GM23338 (cell line): ENCODE measurements around the gene PAM16. TPM values are rescaled to one million over a fixed set of nuclear protein-coding genes. Genes with fewer than 3 reads are reported as not detected.
A peak's percentile ranks its signal among the peaks of the same experiment; 100 is the strongest.

Experiments
- ATAC-seq: fragments of 200-7000 bp; cut with Tn5 transposase; 3 replicates; pipeline ENCODE4 v1.9.1; 2020
- DNase-seq: peaks from one replicate; pipeline ENCODE4 v3.0.0-alpha.2; 2015; ENCODE audit warnings: low spot score
- H2AFZ ChIP-seq: fragments of 200-600 bp; sonication (generic); 2 replicates; pipeline ENCODE4 v1.8.0; 2016; ENCODE audit warnings: antibody characterized with exemption, mild to moderate bottlenecking, moderate library complexity
- H3F3A ChIP-seq: fragments of 200-600 bp; sonication (generic); replicated peaks from 2 replicates; pipeline ENCODE4 v1.8.0; 2017; ENCODE audit warnings: antibody characterized with exemption, mixed run types, low read depth
- H3K27ac ChIP-seq: fragments of 200-600 bp; sonication (generic); 2 replicates; pipeline ENCODE4 v1.6.1; 2016; ENCODE audit warnings: low read depth
- H3K27me3 ChIP-seq: fragments of 200-600 bp; sonication (generic); 2 replicates; pipeline ENCODE4 v1.8.0; 2016; ENCODE audit warnings: mild to moderate bottlenecking, mixed run types, moderate library complexity; ENCODE audit not compliant: insufficient read depth
- H3K36me3 ChIP-seq: fragments of 200-600 bp; sonication (generic); 2 replicates; pipeline ENCODE4 v1.8.0; 2016; ENCODE audit warnings: mild to moderate bottlenecking; ENCODE audit not compliant: insufficient read depth
- H3K4me1 ChIP-seq: fragments of 200-600 bp; sonication (generic); 2 replicates; pipeline ENCODE4 v1.8.0; 2016; ENCODE audit warnings: mild to moderate bottlenecking, moderate library complexity; ENCODE audit not compliant: insufficient read depth
- H3K4me2 ChIP-seq: fragments of 200-600 bp; sonication (generic); 2 replicates; pipeline ENCODE4 v1.7.1; 2017; ENCODE audit warnings: mixed run types
- H3K4me3 ChIP-seq: fragments of 200-600 bp; sonication (generic); 2 replicates; pipeline ENCODE4 v1.6.1; 2016; ENCODE audit warnings: mixed run types
- H3K79me2 ChIP-seq: fragments of 200-600 bp; sonication (generic); replicated peaks from 2 replicates; pipeline ENCODE4 v1.8.0; 2017; ENCODE audit warnings: mild to moderate bottlenecking; ENCODE audit not compliant: insufficient read depth
- H3K9me2 ChIP-seq: fragments of 200-600 bp; sonication (generic); 2 replicates; pipeline ENCODE4 v1.8.0; 2017; ENCODE audit not compliant: insufficient read depth
- H4K20me1 ChIP-seq: fragments of 200-600 bp; sonication (generic); replicated peaks from 2 replicates; pipeline ENCODE4 v1.8.0; 2017; ENCODE audit warnings: mild to moderate bottlenecking; ENCODE audit not compliant: insufficient read depth
- H3K27ac Mint-ChIP-seq: 2 replicates; pipeline ENCODE4 v1.8.0; 2020; ENCODE audit warnings: inconsistent platforms, mild to moderate bottlenecking, moderate library complexity, mixed read lengths
- H3K27me3 Mint-ChIP-seq: 3 replicates; pipeline ENCODE4 v1.8.0; 2022; ENCODE audit warnings: low read depth, mild to moderate bottlenecking, moderate library complexity, mixed read lengths, inconsistent platforms; ENCODE audit not compliant: insufficient read depth, poor library complexity
- H3K36me3 Mint-ChIP-seq: 3 replicates; pipeline ENCODE4 v1.8.0; 2021; ENCODE audit warnings: low read depth, mild to moderate bottlenecking, inconsistent platforms, moderate library complexity, mixed read lengths
- H3K4me1 Mint-ChIP-seq: 3 replicates; pipeline ENCODE4 v1.8.0; 2020; ENCODE audit warnings: mild to moderate bottlenecking, inconsistent platforms, mixed read lengths
- H3K4me3 Mint-ChIP-seq: 3 replicates; pipeline ENCODE4 v1.8.0; 2021; ENCODE audit warnings: moderate library complexity, mild to moderate bottlenecking, inconsistent platforms, mixed read lengths
- H3K9me3 Mint-ChIP-seq: 3 replicates; pipeline ENCODE4 v1.8.0; 2020; ENCODE audit warnings: moderate library complexity, mild to moderate bottlenecking, inconsistent platforms, mixed read lengths
- CREB1 ChIP-seq: fragments of 250-450 bp; sonication (Bioruptor Pico); IDR thresholded peaks from 2 replicates; pipeline ENCODE4 v1.5.0; 2020; ENCODE audit warnings: low read depth, mild to moderate bottlenecking, moderate library complexity
- EZH2 ChIP-seq: fragments of 200-600 bp; sonication (generic); IDR thresholded peaks from one replicate; pipeline ENCODE4 v1.8.0; 2017; ENCODE audit warnings: antibody characterized with exemption, mild to moderate bottlenecking, low read depth; ENCODE audit not compliant: unreplicated experiment
- EZH2phosphoT487 ChIP-seq: fragments of 200-600 bp; sonication (generic); IDR thresholded peaks from one replicate; pipeline ENCODE4 v1.8.1; 2018; ENCODE audit warnings: antibody characterized with exemption; ENCODE audit not compliant: unreplicated experiment
- JUNB ChIP-seq: IDR thresholded peaks from one replicate; pipeline ENCODE4 v1.6.1; 2016; ENCODE audit warnings: antibody characterized with exemption; ENCODE audit not compliant: unreplicated experiment
- STAT1 ChIP-seq: IDR thresholded peaks from one replicate; pipeline ENCODE4 v1.6.1; 2016; ENCODE audit warnings: antibody characterized with exemption; ENCODE audit not compliant: unreplicated experiment
- ZNF114 ChIP-seq: fragments of 250-450 bp; sonication (Bioruptor Pico); IDR thresholded peaks from 2 replicates; pipeline ENCODE4 v1.5.0; 2020; ENCODE audit warnings: mild to moderate bottlenecking, moderate library complexity
- ZNF331 ChIP-seq: fragments of 250-450 bp; sonication (Bioruptor Pico); IDR thresholded peaks from 2 replicates; pipeline ENCODE4 v1.5.0; 2020; ENCODE audit warnings: low read depth, mild to moderate bottlenecking, moderate library complexity
- polyA plus RNA-seq: library from polyadenylated mRNA; unstranded; fragments of >200 nt; fragmentation: Nextera tagmentation; extraction: Ambion mirVana; gene quantifications from 2 replicates; pipeline ENCODE4 v1.2.1, GENCODE V29; 2016
- total RNA-seq: library from RNA; depleted of rRNA; stranded (reverse); fragments of >200 nt; shearing (Covaris generic); gene quantifications from 2 replicates; pipeline ENCODE4 v1.2.3, GENCODE V29; 2014
- TF ChIP-seq, protein P1 (sequence below): fragments of 250-450 bp; sonication (Bioruptor Pico); IDR thresholded peaks from 2 replicates; pipeline ENCODE4 v1.5.0; 2020; ENCODE audit warnings: mild to moderate bottlenecking, moderate library complexity

The PAM16 gene
- total and polyA plus RNA-seq, 2 experiments from 2014 or later, result 84.1 to 283 TPM

GRCh38 chr16:4351880-4352279, 759 bp upstream of the PAM16 start:
- H4K20me1 ChIP-seq, result peaks cover 17% of the 10 kb centered on the region; the same call in 1 of the 2 replicates
- H3K27me3 ChIP-seq, result no peaks in the 10 kb centered on the region
- no peak overlapping the region for H3K4me3 ChIP-seq
- no peaks in the 10 kb centered on the region; the same call in 1 of the 2 replicates for H3K36me3 ChIP-seq
- peak overlapping the region; percentile 28; the same call in 1 of the 2 replicates for H3K4me2 ChIP-seq
- H3K9me2 ChIP-seq, result no peaks in the 10 kb centered on the region
- peaks cover 12% of the 10 kb centered on the region; the same call in 2 of the 3 replicates for H3K4me1 Mint-ChIP-seq
- no peaks in the 10 kb centered on the region; the same call in 1 of the 3 replicates for H3K9me3 Mint-ChIP-seq
- peaks cover 16% of the 10 kb centered on the region for H3K27me3 Mint-ChIP-seq
- peaks cover 20% of the 10 kb centered on the region for H3K36me3 Mint-ChIP-seq
- DNase-seq, result no peak
- peak overlapping the region; percentile 98; the same call in 2 of the 3 replicates for H3K4me3 Mint-ChIP-seq
- ATAC-seq, result no peak
- H3K27ac Mint-ChIP-seq, result no peak overlapping the region
- H3K4me1 ChIP-seq, result peaks cover 7% of the 10 kb centered on the region
- H3K79me2 ChIP-seq, result peaks cover 41% of the 10 kb centered on the region
- no peak overlapping the region for H2AFZ ChIP-seq
- peaks cover 14% of the 10 kb centered on the region for H3F3A ChIP-seq
- H3K27ac ChIP-seq, result no peak overlapping the region
- TF ChIP-seq JUNB (no peak), ZNF114 (CRISPR knock-in tag) (no peak), EZH2phosphoT487 (no peak), STAT1 (no peak), ZNF331 (no peak), EZH2 (no peak), CREB1 (no peak)
- TF ChIP-seq, protein P1, sequence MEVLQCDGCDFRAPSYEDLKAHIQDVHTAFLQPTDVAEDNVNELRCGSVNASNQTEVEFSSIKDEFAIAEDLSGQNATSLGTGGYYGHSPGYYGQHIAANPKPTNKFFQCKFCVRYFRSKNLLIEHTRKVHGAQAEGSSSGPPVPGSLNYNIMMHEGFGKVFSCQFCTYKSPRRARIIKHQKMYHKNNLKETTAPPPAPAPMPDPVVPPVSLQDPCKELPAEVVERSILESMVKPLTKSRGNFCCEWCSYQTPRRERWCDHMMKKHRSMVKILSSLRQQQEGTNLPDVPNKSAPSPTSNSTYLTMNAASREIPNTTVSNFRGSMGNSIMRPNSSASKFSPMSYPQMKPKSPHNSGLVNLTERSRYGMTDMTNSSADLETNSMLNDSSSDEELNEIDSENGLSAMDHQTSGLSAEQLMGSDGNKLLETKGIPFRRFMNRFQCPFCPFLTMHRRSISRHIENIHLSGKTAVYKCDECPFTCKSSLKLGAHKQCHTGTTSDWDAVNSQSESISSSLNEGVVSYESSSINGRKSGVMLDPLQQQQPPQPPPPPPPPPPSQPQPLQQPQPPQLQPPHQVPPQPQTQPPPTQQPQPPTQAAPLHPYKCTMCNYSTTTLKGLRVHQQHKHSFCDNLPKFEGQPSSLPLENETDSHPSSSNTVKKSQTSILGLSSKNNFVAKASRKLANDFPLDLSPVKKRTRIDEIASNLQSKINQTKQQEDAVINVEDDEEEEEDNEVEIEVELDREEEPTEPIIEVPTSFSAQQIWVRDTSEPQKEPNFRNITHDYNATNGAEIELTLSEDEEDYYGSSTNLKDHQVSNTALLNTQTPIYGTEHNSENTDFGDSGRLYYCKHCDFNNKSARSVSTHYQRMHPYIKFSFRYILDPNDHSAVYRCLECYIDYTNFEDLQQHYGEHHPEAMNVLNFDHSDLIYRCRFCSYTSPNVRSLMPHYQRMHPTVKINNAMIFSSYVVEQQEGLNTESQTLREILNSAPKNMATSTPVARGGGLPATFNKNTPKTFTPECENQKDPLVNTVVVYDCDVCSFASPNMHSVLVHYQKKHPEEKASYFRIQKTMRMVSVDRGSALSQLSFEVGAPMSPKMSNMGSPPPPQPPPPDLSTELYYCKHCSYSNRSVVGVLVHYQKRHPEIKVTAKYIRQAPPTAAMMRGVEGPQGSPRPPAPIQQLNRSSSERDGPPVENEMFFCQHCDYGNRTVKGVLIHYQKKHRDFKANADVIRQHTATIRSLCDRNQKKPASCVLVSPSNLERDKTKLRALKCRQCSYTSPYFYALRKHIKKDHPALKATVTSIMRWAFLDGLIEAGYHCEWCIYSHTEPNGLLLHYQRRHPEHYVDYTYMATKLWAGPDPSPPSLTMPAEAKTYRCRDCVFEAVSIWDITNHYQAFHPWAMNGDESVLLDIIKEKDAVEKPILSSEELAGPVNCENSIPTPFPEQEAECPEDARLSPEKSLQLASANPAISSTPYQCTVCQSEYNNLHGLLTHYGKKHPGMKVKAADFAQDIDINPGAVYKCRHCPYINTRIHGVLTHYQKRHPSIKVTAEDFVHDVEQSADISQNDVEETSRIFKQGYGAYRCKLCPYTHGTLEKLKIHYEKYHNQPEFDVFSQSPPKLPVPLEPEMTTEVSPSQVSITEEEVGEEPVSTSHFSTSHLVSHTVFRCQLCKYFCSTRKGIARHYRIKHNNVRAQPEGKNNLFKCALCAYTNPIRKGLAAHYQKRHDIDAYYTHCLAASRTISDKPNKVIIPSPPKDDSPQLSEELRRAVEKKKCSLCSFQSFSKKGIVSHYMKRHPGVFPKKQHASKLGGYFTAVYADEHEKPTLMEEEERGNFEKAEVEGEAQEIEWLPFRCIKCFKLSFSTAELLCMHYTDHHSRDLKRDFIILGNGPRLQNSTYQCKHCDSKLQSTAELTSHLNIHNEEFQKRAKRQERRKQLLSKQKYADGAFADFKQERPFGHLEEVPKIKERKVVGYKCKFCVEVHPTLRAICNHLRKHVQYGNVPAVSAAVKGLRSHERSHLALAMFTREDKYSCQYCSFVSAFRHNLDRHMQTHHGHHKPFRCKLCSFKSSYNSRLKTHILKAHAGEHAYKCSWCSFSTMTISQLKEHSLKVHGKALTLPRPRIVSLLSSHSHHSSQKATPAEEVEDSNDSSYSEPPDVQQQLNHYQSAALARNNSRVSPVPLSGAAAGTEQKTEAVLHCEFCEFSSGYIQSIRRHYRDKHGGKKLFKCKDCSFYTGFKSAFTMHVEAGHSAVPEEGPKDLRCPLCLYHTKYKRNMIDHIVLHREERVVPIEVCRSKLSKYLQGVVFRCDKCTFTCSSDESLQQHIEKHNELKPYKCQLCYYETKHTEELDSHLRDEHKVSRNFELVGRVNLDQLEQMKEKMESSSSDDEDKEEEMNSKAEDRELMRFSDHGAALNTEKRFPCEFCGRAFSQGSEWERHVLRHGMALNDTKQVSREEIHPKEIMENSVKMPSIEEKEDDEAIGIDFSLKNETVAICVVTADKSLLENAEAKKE (CRISPR knock-in tag), result no peak
